Mesenchymal stem cell (in vitro differentiated cells and primary cell): Measurements from ENCODE around the gene NME7.

Experiments used
- DNase-seq: peaks from one replicate; pipeline ENCODE4 v3.0.0-alpha.2; 2013
- H2AFZ ChIP-seq: one replicate; pipeline ENCODE4 v1.6.1; 2013; ENCODE audit warnings: low read depth, mild to moderate bottlenecking, control low read depth, inconsistent platforms, low read length, moderate library complexity
- H2AK5ac ChIP-seq: 2 replicates; pipeline ENCODE4 v1.6.1; 2013; ENCODE audit warnings: low read length, moderate library complexity, mild to moderate bottlenecking, inconsistent platforms; ENCODE audit not compliant: severe bottlenecking
- H2BK120ac ChIP-seq: one replicate; pipeline ENCODE4 v1.6.1; 2013; ENCODE audit warnings: low read depth, mild to moderate bottlenecking, inconsistent platforms, low read length, moderate library complexity
- H2BK12ac ChIP-seq, 2 experiments: one replicate each; pipeline ENCODE4 v1.6.1; 2013; ENCODE audit warnings: inconsistent platforms in 2 of 2, low read length in 2 of 2, mild to moderate bottlenecking in 2 of 2, moderate library complexity in 2 of 2, control low read depth in 1 of 2
- H2BK15ac ChIP-seq: one replicate; pipeline ENCODE4 v1.6.1; 2013; ENCODE audit warnings: mild to moderate bottlenecking, low read depth, inconsistent platforms; ENCODE audit not compliant: poor library complexity, severe bottlenecking
- H2BK5ac ChIP-seq: 2 replicates; pipeline ENCODE4 v1.6.1; 2013; ENCODE audit warnings: low read depth, mild to moderate bottlenecking, low read length, control low read depth, inconsistent platforms; ENCODE audit not compliant: poor library complexity, severe bottlenecking
- H3K14ac ChIP-seq, 2 experiments: one replicate each; pipeline ENCODE4 v1.6.1; 2013; ENCODE audit warnings: inconsistent platforms in 2 of 2, low read length in 2 of 2, control low read depth in 1 of 2, mild to moderate bottlenecking in 1 of 2, moderate library complexity in 1 of 2
- H3K18ac ChIP-seq, 2 experiments: one replicate each; pipeline ENCODE4 v1.6.1; 2013; ENCODE audit warnings: inconsistent platforms in 2 of 2, low read length in 2 of 2, control low read depth in 1 of 2, low read depth in 1 of 2, mild to moderate bottlenecking in 1 of 2
- H3K23ac ChIP-seq, 2 experiments: one replicate each; pipeline ENCODE4 v1.6.1; 2013; ENCODE audit warnings: inconsistent platforms in 2 of 2, low read length in 2 of 2, mild to moderate bottlenecking in 2 of 2, moderate library complexity in 2 of 2, control low read depth in 1 of 2
- H3K27ac ChIP-seq: 2 replicates; pipeline ENCODE4 v1.5.1; 2013; ENCODE audit warnings: mild to moderate bottlenecking, moderate library complexity, low read length, control low read depth, inconsistent platforms; ENCODE audit not compliant: poor library complexity, severe bottlenecking
- H3K27me3 ChIP-seq, 2 experiments: 2 replicates each; pipeline versions ENCODE4 v1.6.1 to v1.7.0; 2013; ENCODE audit warnings: low read length in 2 of 2, mild to moderate bottlenecking in 2 of 2, moderate library complexity in 2 of 2, control low read depth in 1 of 2, inconsistent platforms in 1 of 2; ENCODE audit not compliant: control insufficient read depth in 1 of 2, insufficient read depth in 1 of 2
- H3K36me3 ChIP-seq, 2 experiments: 2 replicates each; pipeline versions ENCODE4 v1.6.1 to v1.7.0; 2013; ENCODE audit warnings: low read length in 2 of 2, control low read depth in 1 of 2, inconsistent platforms in 1 of 2, low read depth in 1 of 2, mild to moderate bottlenecking in 1 of 2; ENCODE audit not compliant: insufficient read depth in 2 of 2, control insufficient read depth in 1 of 2
- H3K4ac ChIP-seq, 2 experiments: one replicate each; pipeline ENCODE4 v1.6.1; 2013; ENCODE audit warnings: inconsistent platforms in 2 of 2, low read length in 2 of 2, mild to moderate bottlenecking in 2 of 2, moderate library complexity in 2 of 2, control low read depth in 1 of 2, low read depth in 1 of 2
- H3K4me1 ChIP-seq: 2 replicates; pipeline ENCODE4 v1.6.1; 2013; ENCODE audit warnings: low read depth, low read length, control low read depth; ENCODE audit not compliant: control insufficient read depth, insufficient read depth
- H3K4me2 ChIP-seq: 2 replicates; pipeline ENCODE4 v1.6.1; 2013; ENCODE audit warnings: low read length, mild to moderate bottlenecking, inconsistent platforms; ENCODE audit not compliant: poor library complexity, severe bottlenecking
- H3K4me3 ChIP-seq, 2 experiments: 2 replicates each; pipeline versions ENCODE4 v1.5.1 to v1.7.0; 2013; ENCODE audit warnings: low read length in 2 of 2, mild to moderate bottlenecking in 2 of 2, control low read depth in 1 of 2, low read depth in 1 of 2; ENCODE audit not compliant: insufficient read depth in 1 of 2
- H3K79me1 ChIP-seq: replicated peaks from 2 replicates; pipeline ENCODE4 v1.6.1; 2013; ENCODE audit warnings: mild to moderate bottlenecking, control low read depth, low read length, inconsistent platforms; ENCODE audit not compliant: poor library complexity, severe bottlenecking
- H3K9ac ChIP-seq: 2 replicates; pipeline ENCODE4 v1.7.0; 2013; ENCODE audit warnings: mild to moderate bottlenecking, low read length, moderate library complexity
- H3K9me3 ChIP-seq: 2 replicates; pipeline ENCODE4 v1.7.0; 2013; ENCODE audit warnings: mild to moderate bottlenecking, low read length; ENCODE audit not compliant: control insufficient read depth
- H4K8ac ChIP-seq: one replicate; pipeline ENCODE4 v1.6.1; 2013; ENCODE audit warnings: inconsistent platforms, mild to moderate bottlenecking, low read length, moderate library complexity
- H4K91ac ChIP-seq: one replicate; pipeline ENCODE4 v1.6.1; 2013; ENCODE audit warnings: mild to moderate bottlenecking, low read length, inconsistent platforms
- WGBS: methylation state at CpG from one replicate; pipeline ENCODE4 v1.1.7; 2013; ENCODE audit warnings: mixed read lengths; 5-methylcytosine and 5-hydroxymethylcytosine counted together

Gene NME7

GRCh38 chr1:169090308-169090899 lies 277.2 kb downstream of the NME7 start:
- WGBS, result 91% methylated on average over 3 of the region's 4 CpGs
- Histone ChIP-seq H3K79me1 (no peaks in the 10 kb centered on the region), H3K9ac (no peak overlapping the region), H2AFZ (no peak overlapping the region), H4K91ac (no peak overlapping the region), H2BK5ac (no peak overlapping the region), H2AK5ac (no peak overlapping the region), H2BK120ac (no peak overlapping the region), H3K27me3 (peaks cover 0 to 5% of the 10 kb centered on the region in 2 experiments), H3K36me3 (no peaks in the 10 kb centered on the region), H3K4me3 (no peak overlapping the region), H3K23ac (no peak overlapping the region), H3K4me1 (peaks cover 2% of the 10 kb centered on the region), H2BK12ac (no peak overlapping the region), H3K14ac (no peak overlapping the region), H3K18ac (no peak overlapping the region), H3K4ac (no peak overlapping the region), H3K9me3 (no peaks in the 10 kb centered on the region), H3K4me2 (no peak overlapping the region), H2BK15ac (no peak overlapping the region), H3K27ac (no peak overlapping the region), H4K8ac (no peak overlapping the region)
- no peak for DNase-seq

- no peak overlapping the region for H3K27ac ChIP-seq
- no peaks in the 10 kb centered on the region for H3K9me3 ChIP-seq
- no CpG with 5 or more reads among the region's 2 CpGs for WGBS
- H2BK15ac ChIP-seq, result no peak overlapping the region
- no peak overlapping the region for H3K14ac ChIP-seq
- no peak overlapping the region for H3K9ac ChIP-seq
- peaks cover 0 to 2% of the 10 kb centered on the region in 2 experiments for H3K27me3 ChIP-seq
- H3K23ac ChIP-seq, result no peak overlapping the region
- H2BK5ac ChIP-seq, result no peak overlapping the region
- H2BK120ac ChIP-seq, result no peak overlapping the region
- H2AFZ ChIP-seq, result no peak overlapping the region
- no peak overlapping the region for H4K8ac ChIP-seq
- no peaks in the 10 kb centered on the region for H3K79me1 ChIP-seq
- no peak overlapping the region for H2BK12ac ChIP-seq
- no peak for DNase-seq
- no peak overlapping the region for H3K4me3 ChIP-seq
- no peak overlapping the region for H2AK5ac ChIP-seq
- no peak overlapping the region for H3K18ac ChIP-seq
- H3K4me1 ChIP-seq, result peaks cover 2% of the 10 kb centered on the region
- H4K91ac ChIP-seq, result no peak overlapping the region
- H3K36me3 ChIP-seq, result no peaks in the 10 kb centered on the region
- no peak overlapping the region for H3K4ac ChIP-seq
- no peak overlapping the region for H3K4me2 ChIP-seq
These were observed 277.8 kb downstream of the NME7 start for GRCh38 chr1:169089776-169090175.

- no peak overlapping the region for H3K4me2 ChIP-seq
- 100% methylated on average over 3 of the region's 4 CpGs for WGBS
- no peaks in the 10 kb centered on the region for H3K79me1 ChIP-seq
- H2AK5ac ChIP-seq, result no peak overlapping the region
- H2BK15ac ChIP-seq, result no peak overlapping the region
- H3K14ac ChIP-seq, result no peak overlapping the region
- DNase-seq, result peak; percentile 23
- no peak overlapping the region for H3K18ac ChIP-seq
- H2AFZ ChIP-seq, result no peak overlapping the region
- H2BK12ac ChIP-seq, result no peak overlapping the region
- H3K23ac ChIP-seq, result no peak overlapping the region
- no peaks in the 10 kb centered on the region for H3K36me3 ChIP-seq
- peaks cover 0 to 2% of the 10 kb centered on the region in 2 experiments for H3K27me3 ChIP-seq
- H2BK120ac ChIP-seq, result no peak overlapping the region
- peaks cover 2% of the 10 kb centered on the region for H3K4me1 ChIP-seq
- H3K9me3 ChIP-seq, result no peaks in the 10 kb centered on the region
- H3K27ac ChIP-seq, result no peak overlapping the region
- H4K91ac ChIP-seq, result no peak overlapping the region
- no peak overlapping the region for H2BK5ac ChIP-seq
- H3K4ac ChIP-seq, result no peak overlapping the region
- no peak overlapping the region for H4K8ac ChIP-seq
- H3K9ac ChIP-seq, result no peak overlapping the region
- H3K4me3 ChIP-seq, result no peak overlapping the region
These were observed 279.7 kb downstream of the NME7 start for GRCh38 chr1:169087876-169088275.

- H2BK120ac ChIP-seq, result no peak overlapping the region
- H2BK15ac ChIP-seq, result no peak overlapping the region
- H2AFZ ChIP-seq, result no peak overlapping the region
- no peak overlapping the region for H3K4ac ChIP-seq
- DNase-seq, result peak; percentile 87
- H3K27me3 ChIP-seq, result peaks cover 0 to 2% of the 10 kb centered on the region in 2 experiments
- H3K9ac ChIP-seq, result no peak overlapping the region
- no peaks in the 10 kb centered on the region for H3K9me3 ChIP-seq
- H3K18ac ChIP-seq, result no peak overlapping the region
- no peaks in the 10 kb centered on the region for H3K79me1 ChIP-seq
- no peak overlapping the region for H4K8ac ChIP-seq
- H3K36me3 ChIP-seq, result no peaks in the 10 kb centered on the region
- no peak overlapping the region for H2BK5ac ChIP-seq
- H4K91ac ChIP-seq, result no peak overlapping the region
- peak overlapping the region in 1 of 2 experiments; percentile 29 for H2BK12ac ChIP-seq
- H3K27ac ChIP-seq, result no peak overlapping the region
- H3K14ac ChIP-seq, result peak overlapping the region in 1 of 2 experiments; percentile 26
- no peak overlapping the region for H3K4me2 ChIP-seq
- 82% methylated on average over 3 of the region's 3 CpGs for WGBS
- H3K23ac ChIP-seq, result no peak overlapping the region
- peaks cover 2% of the 10 kb centered on the region for H3K4me1 ChIP-seq
- H2AK5ac ChIP-seq, result no peak overlapping the region
- H3K4me3 ChIP-seq, result no peak overlapping the region
These were observed 280.8 kb downstream of the NME7 start for GRCh38 chr1:169086603-169087455.
